Activated T-helper 17 cell treated with anti-CD3 and anti-CD28 coated beads, Interleukin-2, amount 50 U/mL, for 72 hours (primary cell): ENCODE measurements around the gene LZTS3. TPM values are rescaled to one million over a fixed set of nuclear protein-coding genes. Genes with fewer than 3 reads are reported as not detected.
"Not testable (repeated sequence)": the region's sequence is repeated elsewhere in the genome, so short reads cannot be mapped to it uniquely, and the experiment has no call there.

ENCODE experiments used
- ATAC-seq: fragments of 150-1000 bp; cut with Tn5 transposase; replicated peaks from 2 replicates; pipeline ENCODE4 v1.10.0; 2021; ENCODE audit warnings: mild to moderate bottlenecking, moderate library complexity
- H3K27ac Mint-ChIP-seq: one replicate; pipeline ENCODE4 v1.8.0; 2022; ENCODE audit warnings: mixed read lengths
- H3K27me3 Mint-ChIP-seq: one replicate; pipeline ENCODE4 v1.8.0; 2022; ENCODE audit warnings: mixed read lengths
- H3K36me3 Mint-ChIP-seq: one replicate; pipeline ENCODE4 v1.8.0; 2022; ENCODE audit warnings: low read depth, mild to moderate bottlenecking, mixed read lengths
- H3K4me1 Mint-ChIP-seq: one replicate; pipeline ENCODE4 v1.8.0; 2022; ENCODE audit warnings: mixed read lengths
- H3K4me3 Mint-ChIP-seq: one replicate; pipeline ENCODE4 v1.8.0; 2022; ENCODE audit warnings: mild to moderate bottlenecking, mixed read lengths
- H3K9me3 Mint-ChIP-seq: one replicate; pipeline ENCODE4 v1.8.0; 2022; ENCODE audit warnings: mixed read lengths
- total RNA-seq, 2 donors: library from RNA; stranded (reverse); gene quantifications; one replicate each; pipeline ENCODE4 v1.2.3, GENCODE V29; 2022

The LZTS3 gene
- total RNA-seq, 2 donors from 2014 or later: 0.82 to 3.1 TPM

DNA sequence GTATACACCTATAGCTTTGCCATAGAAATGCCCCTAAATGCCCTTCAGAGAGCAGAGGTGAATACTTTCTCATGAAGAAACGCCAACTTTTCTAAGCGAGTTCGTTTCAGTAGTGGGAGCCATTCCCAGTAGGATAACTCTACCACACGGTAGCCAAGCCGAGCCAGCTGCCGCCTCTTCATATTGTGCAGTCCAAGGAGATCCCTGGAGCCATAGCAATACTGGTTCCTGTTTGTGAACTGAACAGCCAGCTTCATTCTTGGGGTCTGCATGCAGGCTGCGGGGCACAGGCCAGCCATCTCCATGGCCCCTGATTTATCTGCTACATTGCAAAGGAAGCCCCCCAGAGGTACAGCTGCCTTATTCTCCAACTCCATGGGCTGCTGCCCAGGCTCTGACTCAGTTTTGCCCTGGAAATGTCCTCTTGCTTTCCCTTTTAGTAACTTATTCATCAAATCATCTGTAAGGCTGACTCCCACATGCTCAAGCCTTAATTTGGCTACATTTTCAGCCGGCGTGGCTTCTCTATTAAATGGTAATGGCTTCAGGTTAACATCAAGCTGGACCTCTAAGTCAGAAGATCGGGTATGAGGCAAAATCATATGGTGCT is 26.5 kb downstream of the LZTS3 start:
- H3K36me3 Mint-ChIP-seq: peaks cover 71% of the 10 kb centered on the region
- no peak overlapping the region for H3K27ac Mint-ChIP-seq
- no peaks in the 10 kb centered on the region for H3K9me3 Mint-ChIP-seq
- H3K4me3 Mint-ChIP-seq: no peak overlapping the region
- H3K27me3 Mint-ChIP-seq: no peaks in the 10 kb centered on the region
- H3K4me1 Mint-ChIP-seq: peaks cover 18% of the 10 kb centered on the region
- ATAC-seq: no peak

- no peaks in the 10 kb centered on the region for H3K27me3 Mint-ChIP-seq
- no peaks in the 10 kb centered on the region for H3K9me3 Mint-ChIP-seq
- no peak overlapping the region for H3K4me3 Mint-ChIP-seq
- no peak for ATAC-seq
- H3K4me1 Mint-ChIP-seq: peaks cover 5% of the 10 kb centered on the region
- no peak overlapping the region for H3K27ac Mint-ChIP-seq
- peaks cover 24% of the 10 kb centered on the region for H3K36me3 Mint-ChIP-seq
Measured at GRCh38 chr20:3141757-3142156, 31.6 kb downstream of the LZTS3 start.

GRCh38 chr20:3137492-3137891 is 35.9 kb downstream of the LZTS3 start:
- H3K4me3 Mint-ChIP-seq: no peak overlapping the region
- H3K4me1 Mint-ChIP-seq: peaks cover 9% of the 10 kb centered on the region
- no peaks in the 10 kb centered on the region for H3K27me3 Mint-ChIP-seq
- no peak overlapping the region for H3K27ac Mint-ChIP-seq
- H3K9me3 Mint-ChIP-seq: no peaks in the 10 kb centered on the region
- no peak for ATAC-seq
- H3K36me3 Mint-ChIP-seq: no peaks in the 10 kb centered on the region

- peak; percentile 96 for ATAC-seq
- Mint-ChIP-seq H3K4me1 (peaks cover 8% of the 10 kb centered on the region), H3K36me3 (no peaks in the 10 kb centered on the region), H3K9me3 (no peaks in the 10 kb centered on the region), H3K27me3 (no peaks in the 10 kb centered on the region), H3K4me3 (no peak overlapping the region), H3K27ac (no peak overlapping the region)
Measured at GRCh38 chr20:3135507-3136070, 37.8 kb downstream of the LZTS3 start.

GRCh38 chr20:3134151-3134550 is 39.2 kb downstream of the LZTS3 start:
- Mint-ChIP-seq H3K4me3 (no peak overlapping the region), H3K4me1 (peaks cover 3% of the 10 kb centered on the region), H3K27ac (no peak overlapping the region), H3K36me3 (no peaks in the 10 kb centered on the region), H3K9me3 (no peaks in the 10 kb centered on the region), H3K27me3 (no peaks in the 10 kb centered on the region)
- ATAC-seq: no peak

GRCh38 chr20:3133155-3133554 is 40.2 kb downstream of the LZTS3 start:
- H3K4me3 Mint-ChIP-seq: no peak overlapping the region
- H3K9me3 Mint-ChIP-seq: no peaks in the 10 kb centered on the region
- ATAC-seq: no peak
- H3K27ac Mint-ChIP-seq: no peak overlapping the region
- no peaks in the 10 kb centered on the region for H3K27me3 Mint-ChIP-seq
- peaks cover 3% of the 10 kb centered on the region for H3K4me1 Mint-ChIP-seq
- no peaks in the 10 kb centered on the region for H3K36me3 Mint-ChIP-seq

GRCh38 chr20:3130051-3130600 is 43.2 kb downstream of the LZTS3 start:
- no peaks in the 10 kb centered on the region for H3K36me3 Mint-ChIP-seq
- H3K4me3 Mint-ChIP-seq: no peak overlapping the region
- no peak overlapping the region for H3K27ac Mint-ChIP-seq
- ATAC-seq: no peak
- no peaks in the 10 kb centered on the region for H3K4me1 Mint-ChIP-seq
- no peaks in the 10 kb centered on the region for H3K27me3 Mint-ChIP-seq
- no peaks in the 10 kb centered on the region for H3K9me3 Mint-ChIP-seq

GRCh38 chr20:3129094-3129493 is 44.3 kb downstream of the LZTS3 start:
- H3K27me3 Mint-ChIP-seq: no peaks in the 10 kb centered on the region
- no peaks in the 10 kb centered on the region for H3K9me3 Mint-ChIP-seq

DNA sequence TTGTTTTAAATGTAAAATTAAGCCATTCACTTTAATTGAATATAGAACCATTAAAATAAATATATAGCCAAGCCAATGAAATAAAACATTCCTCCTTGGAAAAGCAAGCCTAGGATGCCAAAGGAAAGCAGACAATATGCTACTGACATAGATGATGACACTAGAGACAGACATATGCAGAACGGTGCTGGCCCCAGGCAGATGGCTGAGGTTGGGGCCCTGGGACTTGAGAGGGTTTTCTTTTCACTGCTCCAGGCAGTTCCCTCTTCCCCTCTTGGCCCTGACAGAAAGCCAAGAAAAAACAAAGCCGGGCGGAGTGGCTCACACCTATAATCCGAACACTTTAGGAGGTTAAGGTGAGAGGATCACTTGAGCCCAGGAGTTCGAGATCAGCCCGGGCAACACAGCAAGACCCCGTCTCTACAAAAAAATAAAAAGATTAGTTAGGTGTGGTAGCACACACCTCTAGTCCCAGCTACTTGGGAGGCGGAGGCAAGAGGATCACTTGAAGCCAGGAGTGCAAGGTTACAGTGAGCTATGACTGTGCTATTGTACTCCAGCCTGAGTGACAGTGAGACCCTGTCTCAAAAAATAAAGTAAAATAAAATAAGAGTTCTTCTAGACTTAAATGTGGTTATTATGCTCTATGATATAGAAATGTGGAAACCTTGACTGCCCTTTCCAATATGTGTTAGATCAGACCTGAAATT is 44.9 kb downstream of the LZTS3 start:
- Mint-ChIP-seq H3K9me3 (no peaks in the 10 kb centered on the region), H3K27me3 (no peaks in the 10 kb centered on the region), H3K36me3 (peaks cover 3% of the 10 kb centered on the region), H3K4me1 (peaks cover 2% of the 10 kb centered on the region), H3K27ac (no peak overlapping the region), H3K4me3 (no peak overlapping the region)
- ATAC-seq: no peak

More at GRCh38 chr20:3129094-3129493, 44.3 kb downstream of the LZTS3 start:
- no peaks in the 10 kb centered on the region for H3K4me1 Mint-ChIP-seq
- no peaks in the 10 kb centered on the region for H3K36me3 Mint-ChIP-seq
- no peak overlapping the region for H3K4me3 Mint-ChIP-seq
- no peak overlapping the region for H3K27ac Mint-ChIP-seq
- ATAC-seq: no peak

DNA sequence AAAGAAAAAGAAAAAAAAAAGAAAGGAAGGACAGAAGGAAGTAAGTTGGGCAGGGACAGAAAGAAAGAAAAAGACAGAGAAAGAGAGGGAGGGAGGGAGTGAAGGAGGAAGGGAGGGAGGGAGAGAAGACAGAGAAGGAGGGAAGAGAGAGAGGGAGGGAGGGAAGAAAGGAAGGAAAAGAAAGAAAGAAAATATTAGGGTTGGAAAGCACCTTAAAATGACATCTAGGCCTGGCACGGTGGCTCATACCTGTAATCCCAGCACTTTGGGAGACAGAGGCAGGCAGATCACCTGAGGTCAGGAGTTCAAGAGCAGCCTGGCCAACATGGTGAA is 46.9 kb downstream of the LZTS3 start:
- H3K4me1 Mint-ChIP-seq: peaks cover 14% of the 10 kb centered on the region
- H3K36me3 Mint-ChIP-seq: peaks cover 18% of the 10 kb centered on the region
- no peak for ATAC-seq
- H3K27ac Mint-ChIP-seq: no peak overlapping the region
- H3K9me3 Mint-ChIP-seq: no peaks in the 10 kb centered on the region
- no peak overlapping the region for H3K4me3 Mint-ChIP-seq
- no peaks in the 10 kb centered on the region for H3K27me3 Mint-ChIP-seq

- not testable (repeated sequence) for H3K9me3 Mint-ChIP-seq, H3K27me3 Mint-ChIP-seq, H3K27ac Mint-ChIP-seq, H3K4me3 Mint-ChIP-seq, ATAC-seq
- H3K4me1 Mint-ChIP-seq: peaks cover 20% of the 10 kb centered on the region
- H3K36me3 Mint-ChIP-seq: peaks cover 24% of the 10 kb centered on the region
Measured at GRCh38 chr20:3125776-3126526, 47.4 kb downstream of the LZTS3 start.

- H3K27ac Mint-ChIP-seq, ATAC-seq, H3K4me3 Mint-ChIP-seq, H3K9me3 Mint-ChIP-seq, H3K27me3 Mint-ChIP-seq: not testable (repeated sequence)
- Mint-ChIP-seq H3K4me1 (peaks cover 24% of the 10 kb centered on the region), H3K36me3 (peaks cover 27% of the 10 kb centered on the region)
Measured at GRCh38 chr20:3124773-3125560, 48.4 kb downstream of the LZTS3 start.

GRCh38 chr20:3124163-3124562 is 49.2 kb downstream of the LZTS3 start:
- Mint-ChIP-seq H3K36me3 (peaks cover 27% of the 10 kb centered on the region), H3K4me1 (peaks cover 24% of the 10 kb centered on the region)
- H3K9me3 Mint-ChIP-seq, ATAC-seq, H3K27me3 Mint-ChIP-seq, H3K27ac Mint-ChIP-seq, H3K4me3 Mint-ChIP-seq: not testable (repeated sequence)

DNA sequence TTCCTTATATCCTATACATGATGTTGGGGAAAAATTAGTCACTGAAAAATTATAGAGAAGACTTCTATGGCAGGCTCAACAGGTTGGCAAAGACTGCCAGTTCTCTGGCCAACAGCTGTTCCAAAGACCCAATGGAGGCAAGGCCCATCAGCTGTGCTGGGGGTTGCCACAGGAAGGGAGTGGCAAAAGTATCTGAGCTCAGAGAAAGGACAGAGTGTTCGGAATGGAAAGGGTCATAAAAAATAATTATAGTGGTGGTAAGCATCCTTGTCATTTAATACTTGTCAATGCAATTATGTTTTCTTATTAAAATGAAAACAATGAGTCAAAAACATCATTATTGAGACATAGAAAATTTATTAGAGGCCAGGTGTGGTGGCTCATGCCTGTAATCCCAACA is 49.8 kb downstream of the LZTS3 start:
- H3K4me1 Mint-ChIP-seq: peaks cover 24% of the 10 kb centered on the region
- peak overlapping the region; percentile 33 for H3K4me3 Mint-ChIP-seq
- peaks cover 27% of the 10 kb centered on the region for H3K36me3 Mint-ChIP-seq
- H3K27me3 Mint-ChIP-seq: no peaks in the 10 kb centered on the region
- no peaks in the 10 kb centered on the region for H3K9me3 Mint-ChIP-seq
- ATAC-seq: no peak
- peak overlapping the region; percentile 79 for H3K27ac Mint-ChIP-seq
